ENCODE results near the gene LIPG.

LIPG gene

DNA sequence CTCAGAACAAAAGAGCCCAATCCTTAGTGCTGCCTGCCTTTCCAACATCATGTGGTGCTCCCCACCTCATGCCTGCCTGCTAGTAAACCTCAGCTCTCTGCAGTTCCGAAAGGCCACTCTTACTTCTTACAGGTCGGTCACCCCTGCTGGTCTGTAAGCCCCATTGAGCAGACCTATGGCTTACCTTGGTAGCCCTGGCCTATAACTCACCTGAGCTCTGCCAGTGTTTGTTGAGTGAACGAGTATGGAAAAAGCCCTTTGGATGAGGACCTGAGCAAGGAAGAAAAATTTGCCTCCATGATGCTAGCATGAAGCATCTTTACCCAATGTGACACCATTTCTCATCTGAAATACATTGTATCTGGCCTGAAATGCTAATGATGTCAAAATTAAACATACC is 83.3 kb downstream of the LIPG start:
- DNase-seq, result no peak

DNA sequence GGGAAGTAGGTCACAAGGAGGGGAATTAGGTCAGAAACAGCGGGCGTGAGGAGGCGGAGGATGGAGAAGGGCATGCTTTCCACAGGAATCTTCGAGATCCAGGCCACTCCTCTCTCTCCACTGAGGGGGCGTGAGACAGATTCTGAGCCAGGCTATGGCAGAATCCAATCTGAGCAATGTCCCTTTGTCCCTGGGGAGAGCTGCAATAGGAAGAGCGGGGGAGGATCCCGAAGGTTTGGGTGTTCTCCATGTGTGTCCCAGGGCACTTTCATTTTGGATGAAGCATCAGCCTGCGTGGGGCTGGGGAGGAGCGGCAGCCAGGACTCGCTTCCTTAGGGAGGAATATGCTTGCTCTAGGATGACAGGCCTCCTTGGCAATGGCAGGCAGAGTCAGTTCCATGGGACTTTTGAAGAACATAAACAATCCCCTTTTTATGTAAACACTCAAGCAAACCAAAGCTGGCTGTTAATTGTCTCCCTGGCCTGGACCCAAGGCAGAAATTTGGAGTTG is 84.0 kb downstream of the LIPG start:
- no peak for DNase-seq

DNA sequence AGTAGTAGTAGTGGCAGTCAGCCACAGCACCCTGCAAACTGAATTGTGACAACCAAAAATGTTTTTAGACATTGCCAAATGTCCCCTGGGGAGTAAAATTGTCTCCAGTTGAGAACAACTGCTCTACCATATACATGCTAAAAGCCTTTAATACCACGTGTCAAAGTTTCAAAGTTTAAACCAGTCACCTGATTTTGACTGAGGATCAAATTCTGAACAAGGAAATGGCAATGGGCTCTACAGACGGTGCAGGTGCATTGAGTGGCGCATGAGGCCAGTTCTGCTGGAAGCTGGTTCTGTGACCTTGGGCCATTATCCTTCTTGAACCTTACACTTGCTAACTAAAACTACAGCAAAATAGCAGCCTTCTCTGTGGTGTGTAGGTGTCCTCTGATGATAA is 85.0 kb downstream of the LIPG start:
- DNase-seq, result no peak

DNA sequence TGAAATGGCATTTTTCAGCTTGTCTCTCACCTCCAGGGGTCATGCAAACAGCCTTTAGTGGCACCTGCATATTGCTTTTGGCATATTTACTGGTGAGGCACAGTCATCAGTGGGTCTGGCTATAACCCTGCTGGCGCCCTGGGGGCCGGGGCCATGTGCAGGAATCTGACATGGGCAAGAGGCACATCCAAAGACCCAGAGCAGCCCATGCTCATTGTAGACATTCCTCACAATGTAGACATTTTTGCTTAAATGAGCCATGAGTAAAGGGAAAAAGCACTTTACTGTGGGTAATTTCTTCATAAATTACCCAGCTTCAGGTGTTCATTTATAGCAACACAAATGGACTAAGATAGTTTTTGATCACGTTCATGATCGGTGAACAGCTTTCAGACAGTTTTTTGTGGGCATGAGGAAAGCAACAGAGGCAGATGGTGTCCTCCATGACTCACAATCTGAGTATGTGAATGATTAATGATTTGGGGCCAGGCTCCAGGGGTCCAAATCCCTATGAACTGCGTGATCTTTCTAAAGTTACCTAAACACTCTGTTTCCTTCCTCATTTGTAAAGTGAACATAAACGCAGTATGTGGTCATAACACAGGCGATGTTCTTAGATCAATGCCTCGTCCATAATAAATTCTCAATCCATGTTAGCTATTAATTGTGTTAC is 85.8 kb downstream of the LIPG start:
- no peak for DNase-seq

DNA sequence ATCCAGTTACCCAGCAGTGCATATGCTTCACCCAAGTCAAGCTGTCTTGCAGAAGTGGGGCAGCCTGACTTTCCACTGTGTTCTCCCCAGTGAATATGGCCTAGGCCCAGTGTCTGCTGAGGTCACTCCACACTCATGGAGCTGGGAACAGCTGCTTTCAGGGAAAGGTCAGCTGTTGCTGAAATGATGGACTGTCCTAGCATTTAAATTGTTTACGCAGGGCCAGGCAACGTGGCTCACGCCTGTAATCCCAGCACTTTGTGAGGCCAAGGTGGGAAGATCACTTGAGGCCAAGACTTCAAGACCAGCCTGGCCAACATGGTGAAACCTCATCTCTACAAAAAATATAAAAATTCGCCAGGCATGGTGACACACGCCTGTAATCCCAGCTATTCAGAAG is 86.5 kb downstream of the LIPG start:
- no peak for DNase-seq

Measured in NCI-H187 treated with DMSO at 0.1 percent for 48 hours (cell line).